DOHH2 (cell line): ENCODE data around the gene VSIG2.
A peak's percentile ranks its signal among the peaks of the same experiment; 100 is the strongest.

Experiments
- H3F3A ChIP-seq: fragments of 200-600 bp; sonication (generic), shearing (Covaris generic); 2 replicates; pipeline ENCODE4 v1.6.0; 2016; ENCODE audit warnings: antibody characterized with exemption, mild to moderate bottlenecking; ENCODE audit not compliant: control insufficient read depth, insufficient read depth
- H3K27ac ChIP-seq: fragments of 200-600 bp; sonication (generic); 2 replicates; pipeline ENCODE4 v1.5.1; 2014; ENCODE audit warnings: low read depth, mild to moderate bottlenecking, low read length, moderate library complexity
- H3K27me3 ChIP-seq: fragments of 200-600 bp; sonication (generic); 2 replicates; pipeline ENCODE4 v1.6.1; 2014; ENCODE audit warnings: mild to moderate bottlenecking, low read length, mixed read lengths; ENCODE audit not compliant: control insufficient read depth
- H3K36me3 ChIP-seq: fragments of 200-600 bp; sonication (generic); 2 replicates; pipeline ENCODE4 v1.6.1; 2014; ENCODE audit warnings: mild to moderate bottlenecking, low read length, moderate library complexity, mixed read lengths; ENCODE audit not compliant: control insufficient read depth
- H3K4me1 ChIP-seq: fragments of 200-600 bp; sonication (generic); 2 replicates; pipeline ENCODE4 v1.6.1; 2014; ENCODE audit warnings: mild to moderate bottlenecking, low read length, mixed read lengths; ENCODE audit not compliant: control insufficient read depth
- H3K4me2 ChIP-seq: fragments of 200-600 bp; sonication (generic); 2 replicates; pipeline ENCODE4 v1.6.0; 2014; ENCODE audit warnings: mild to moderate bottlenecking, low read length, moderate library complexity
- H3K4me3 ChIP-seq: fragments of 200-600 bp; sonication (generic); 2 replicates; pipeline ENCODE4 v1.5.1; 2014; ENCODE audit warnings: mild to moderate bottlenecking, low read length, mixed read lengths
- H3K79me2 ChIP-seq: fragments of 200-600 bp; sonication (generic); 2 replicates; pipeline ENCODE4 v1.6.1; 2014; ENCODE audit warnings: mild to moderate bottlenecking, low read length, mixed read lengths; ENCODE audit not compliant: control insufficient read depth
- H3K9me2 ChIP-seq: fragments of 200-600 bp; sonication (generic); replicated peaks from 2 replicates; pipeline ENCODE4 v1.6.1; 2014; ENCODE audit warnings: mild to moderate bottlenecking, low read length, mixed read lengths; ENCODE audit not compliant: control insufficient read depth
- H3K9me3 ChIP-seq: fragments of 200-600 bp; sonication (generic); 2 replicates; pipeline ENCODE4 v1.6.1; 2014; ENCODE audit warnings: antibody characterized with exemption, low read length, mixed read lengths; ENCODE audit not compliant: control insufficient read depth, insufficient read depth
- H4K20me1 ChIP-seq: fragments of 200-600 bp; sonication (generic); 2 replicates; pipeline ENCODE4 v1.6.0; 2014; ENCODE audit warnings: low read depth, mild to moderate bottlenecking, antibody characterized with exemption, low read length, moderate library complexity; ENCODE audit not compliant: control insufficient read depth, insufficient read depth
- CTCF ChIP-seq: fragments of 200-600 bp; sonication (generic); IDR thresholded peaks from one replicate; pipeline ENCODE4 v1.5.1; 2014; ENCODE audit warnings: antibody characterized with exemption, mild to moderate bottlenecking, low read depth, low read length; ENCODE audit not compliant: poor library complexity, severe bottlenecking
- EZH2phosphoT487 ChIP-seq: fragments of 200-600 bp; sonication (generic); IDR thresholded peaks from 2 replicates; pipeline ENCODE4 v1.6.1; 2017; ENCODE audit warnings: borderline replicate concordance, mild to moderate bottlenecking, antibody characterized with exemption, low read length, moderate library complexity, mixed read lengths

VSIG2 gene

GRCh38 chr11:124760806-124761205, 8.8 kb upstream of the VSIG2 start:
- peaks cover 46% of the 10 kb centered on the region for H3K27me3 ChIP-seq
- no peaks in the 10 kb centered on the region for H3K36me3 ChIP-seq
- no peaks in the 10 kb centered on the region for H3K79me2 ChIP-seq
- peaks cover 49% of the 10 kb centered on the region for H3K4me1 ChIP-seq
- H3K4me2 ChIP-seq, result peak overlapping the region; percentile 54
- H3K9me2 ChIP-seq, result no peaks in the 10 kb centered on the region
- H3K9me3 ChIP-seq, result no peaks in the 10 kb centered on the region
- no peaks in the 10 kb centered on the region for H4K20me1 ChIP-seq
- H3K27ac ChIP-seq, result no peak overlapping the region
- H3K4me3 ChIP-seq, result peak overlapping the region; percentile 28; the same call in 1 of the 2 replicates
- TF ChIP-seq EZH2phosphoT487 (no peak), CTCF (no peak)
- no peaks in the 10 kb centered on the region for H3F3A ChIP-seq

- no peak for TF ChIP-seq CTCF
- no peak for TF ChIP-seq EZH2phosphoT487
- H3K4me2 ChIP-seq, result peak overlapping the region; percentile 54
- H3K36me3 ChIP-seq, result no peaks in the 10 kb centered on the region
- H3K27me3 ChIP-seq, result peaks cover 46% of the 10 kb centered on the region
- no peaks in the 10 kb centered on the region for H3K9me2 ChIP-seq
- no peaks in the 10 kb centered on the region; the same call in 1 of the 2 replicates for H3F3A ChIP-seq
- H3K27ac ChIP-seq, result no peak overlapping the region
- H4K20me1 ChIP-seq, result no peaks in the 10 kb centered on the region
- no peaks in the 10 kb centered on the region for H3K9me3 ChIP-seq
- peaks cover 49% of the 10 kb centered on the region for H3K4me1 ChIP-seq
- no peaks in the 10 kb centered on the region for H3K79me2 ChIP-seq
- H3K4me3 ChIP-seq, result peak overlapping the region; percentile 28
These were observed 8.2 kb upstream of the VSIG2 start for GRCh38 chr11:124760205-124760652.

- no peaks in the 10 kb centered on the region for H3K9me3 ChIP-seq
- TF ChIP-seq CTCF (no peak), EZH2phosphoT487 (no peak)
- H3K4me3 ChIP-seq, result peak overlapping the region; percentile 28
- H3K27ac ChIP-seq, result no peak overlapping the region
- peaks cover 46% of the 10 kb centered on the region for H3K27me3 ChIP-seq
- H3K9me2 ChIP-seq, result no peaks in the 10 kb centered on the region
- no peaks in the 10 kb centered on the region for H3K79me2 ChIP-seq
- H4K20me1 ChIP-seq, result no peaks in the 10 kb centered on the region
- H3K4me2 ChIP-seq, result peak overlapping the region; percentile 54
- H3F3A ChIP-seq, result no peaks in the 10 kb centered on the region; the same call in 1 of the 2 replicates
- H3K36me3 ChIP-seq, result no peaks in the 10 kb centered on the region
- peaks cover 49% of the 10 kb centered on the region for H3K4me1 ChIP-seq
These were observed 7.5 kb upstream of the VSIG2 start for GRCh38 chr11:124759266-124760204.
